Measurements from ENCODE around the gene INHBE. TPM values are rescaled to one million over a fixed set of nuclear protein-coding genes. Genes with fewer than 3 reads are reported as not detected.

The INHBE gene
- total and polyA plus RNA-seq, 12 donors: 0.01 to 1.2 (median 0.38) TPM; not detected in 5

GRCh38 chr12:57465747-57466505 lies 10.8 kb downstream of the INHBE start:
- Histone ChIP-seq H3K27me3 (peaks cover 0 to 19% (median 13%) of the 10 kb centered on the region in 7 donors), H3K36me3 (peaks cover 0 to 23% (median 0%) of the 10 kb centered on the region in 9 donors), H3K4me1 (peaks cover 2 to 20% (median 12%) of the 10 kb centered on the region in 9 donors), H3K4me3 (no peak overlapping the region), H3K9me3 (no peaks in the 10 kb centered on the region), H3K27ac (no peak overlapping the region)
- DNase-seq (no peak), ATAC-seq (no peak)
- intact Hi-C loops (cut with DNase I): loop anchor here in 2 of 10 donors (10.0 kb wide), 2 partner anchors 159 to 251 kb away; partner anchors contain the start of gene NXPH4 (in 1 of the 2)
- TF ChIP-seq CTCF (IDR thresholded peaks at IDR 0.05): no peak
- 73 to 75% methylated on average over 14 of the region's 14 CpGs for WGBS, 2 donors

- no peak overlapping the region for H3K4me3 ChIP-seq
- no peak for TF ChIP-seq CTCF (IDR thresholded peaks at IDR 0.05)
- no peak for DNase-seq
- H3K36me3 ChIP-seq: peaks cover 0 to 35% (median 0%) of the 10 kb centered on the region in 9 donors
- peaks cover 0 to 31% (median 17%) of the 10 kb centered on the region in 7 donors for H3K27me3 ChIP-seq
- no peak overlapping the region for H3K27ac ChIP-seq
- WGBS, 2 donors: 85% methylated on average over 12 of the region's 12 CpGs
- H3K4me1 ChIP-seq: peaks cover 0 to 10% (median 5%) of the 10 kb centered on the region in 9 donors
- no peaks in the 10 kb centered on the region for H3K9me3 ChIP-seq
- intact Hi-C loops (cut with DNase I): loop anchor here in 2 of 10 donors (10.0 kb wide), 2 partner anchors 157 to 253 kb away; partner anchors contain the start of gene NXPH4 (in 1 of the 2)
- no peak for ATAC-seq
Observed at GRCh38 chr12:57467212-57467874, 12.2 kb downstream of the INHBE start.

GRCh38 chr12:57467915-57468314 lies 12.8 kb downstream of the INHBE start:
- ATAC-seq: no peak

More at GRCh38 chr12:57467915-57468314, 12.8 kb downstream of the INHBE start:
- no peak for DNase-seq
- H3K4me1 ChIP-seq: peaks cover 0 to 4% (median 0%) of the 10 kb centered on the region in 9 donors
- H3K27me3 ChIP-seq: peaks cover 0 to 36% (median 23%) of the 10 kb centered on the region in 7 donors
- TF ChIP-seq CTCF (IDR thresholded peaks at IDR 0.05): no peak
- peaks cover 0 to 40% (median 0%) of the 10 kb centered on the region in 9 donors for H3K36me3 ChIP-seq
- no peak overlapping the region for H3K27ac ChIP-seq
- 76 to 82% methylated on average over 11 of the region's 11 CpGs for WGBS, 2 donors
- H3K4me3 ChIP-seq: no peak overlapping the region
- intact Hi-C loops (cut with DNase I): loop anchor here in 2 of 10 donors (10.0 kb wide), 2 partner anchors 157 to 253 kb away; partner anchors contain the start of gene NXPH4 (in 1 of the 2)
- H3K9me3 ChIP-seq: no peaks in the 10 kb centered on the region
